A549 (cell line): Measurements from ENCODE around the gene TRPV6. TPM values are rescaled to one million over a fixed set of nuclear protein-coding genes. Genes with fewer than 3 reads are reported as not detected.

Source experiments
- ATAC-seq, 2 experiments: fragments of 200-7000 bp in 1 of 2; fragments of >200 bp in 1 of 2; cut with Nextera tagmentation in 1 of 2; cut with Tn5 transposase in 1 of 2; 3 replicates each; pipeline versions ENCODE4 v1.8.0 to v1.9.1; 2018 to 2020; ENCODE audit warnings: mild to moderate bottlenecking in 1 of 2, moderate library complexity in 1 of 2
- CTCF ChIA-PET: fragments of 300-600 bp; sonication (Branson Sonifier 250); formaldehyde crosslinking; extraction: SDS; loops from one replicate; lab custom pipeline; 2021; ENCODE audit warnings: antibody characterized with exemption, inconsistent platforms; lab: Yijun Ruan, JAX
- POLR2A ChIA-PET: fragments of 350-600 bp; formaldehyde crosslinking; extraction: SDS; loops from one replicate; lab custom pipeline; 2021; ENCODE audit warnings: antibody characterized with exemption, inconsistent platforms; lab: Yijun Ruan, JAX
- DNase-seq, 2 experiments: peaks; one replicate each; pipeline versions ENCODE4 v3.0.0 to v3.0.0-alpha.2; 2011 to 2016; ENCODE audit warnings: low read depth in 1 of 2, low spot score in 1 of 2
- FAIRE-seq: peaks from 2 replicates; lab custom pipeline; 2011; peaks lifted over from hg19 to GRCh38; lab: Jason Lieb, UNC
- H3K27ac ChIP-seq, 2 experiments: fragments of >200 bp; sonication (Bioruptor Twin); formaldehyde crosslinking; 3 replicates each; pipeline ENCODE4 v1.5.1; 2016 to 2017
- H3K4me1 ChIP-seq: fragments of >200 bp; sonication (Bioruptor Twin); formaldehyde crosslinking; 3 replicates; pipeline ENCODE4 v1.6.1; 2016
- H3K4me2 ChIP-seq: fragments of >200 bp; sonication (Bioruptor Twin); formaldehyde crosslinking; 3 replicates; pipeline ENCODE4 v1.6.1; 2016
- H3K4me3 ChIP-seq: fragments of >200 bp; sonication (Bioruptor Twin); formaldehyde crosslinking; 3 replicates; pipeline ENCODE4 v1.5.1; 2016
- H3K9me3 ChIP-seq: fragments of >200 bp; sonication (Bioruptor Twin); formaldehyde crosslinking; 3 replicates; pipeline ENCODE4 v1.6.1; 2016
- BHLHE40 ChIP-seq: IDR thresholded peaks from 2 replicates; pipeline ENCODE4 v1.6.1; 2012; ENCODE audit warnings: low read depth, low read length, inconsistent platforms
- CBX2 ChIP-seq: fragments of 200-600 bp; sonication (generic); IDR thresholded peaks from 2 replicates; pipeline ENCODE4 v1.6.1; 2016; ENCODE audit warnings: low read depth, mild to moderate bottlenecking, borderline replicate concordance
- CBX8 ChIP-seq: fragments of 200-600 bp; sonication (generic); IDR thresholded peaks from 2 replicates; pipeline ENCODE4 v1.6.1; 2016
- CHD2 ChIP-seq: fragments of 150-350 bp; IDR thresholded peaks from 2 replicates; pipeline ENCODE4 v1.6.1; 2014; ENCODE audit warnings: low read length; ENCODE audit not compliant: partially characterized antibody
- EHF ChIP-seq: fragments of 250-450 bp; sonication (Bioruptor Pico); IDR thresholded peaks from 2 replicates; pipeline ENCODE4 v1.5.0; 2020; ENCODE audit warnings: mild to moderate bottlenecking
- EHMT2 ChIP-seq: fragments of 200-600 bp; sonication (generic); IDR thresholded peaks from 2 replicates; pipeline ENCODE4 v1.6.1; 2016; ENCODE audit warnings: antibody characterized with exemption, low read depth, mild to moderate bottlenecking, moderate library complexity
- ESRRA ChIP-seq: fragments of 150-350 bp; IDR thresholded peaks from 2 replicates; pipeline ENCODE4 v1.6.1; 2014; ENCODE audit warnings: mild to moderate bottlenecking, low read length, borderline replicate concordance
- FOXS1 ChIP-seq: fragments of 250-450 bp; sonication (Bioruptor Pico); IDR thresholded peaks from 2 replicates; pipeline ENCODE4 v1.5.0; 2020; ENCODE audit warnings: mild to moderate bottlenecking, moderate library complexity
- HDAC2 ChIP-seq: fragments of 200-600 bp; sonication (generic); IDR thresholded peaks from 2 replicates; pipeline ENCODE4 v1.6.1; 2016
- HEYL ChIP-seq: fragments of 250-450 bp; sonication (Bioruptor Pico); IDR thresholded peaks from 2 replicates; pipeline ENCODE4 v1.8.0; 2021; ENCODE audit warnings: mild to moderate bottlenecking, moderate library complexity
- HOXA7 ChIP-seq: fragments of 250-450 bp; sonication (Bioruptor Pico); IDR thresholded peaks from 2 replicates; pipeline ENCODE4 v1.5.0; 2020; ENCODE audit warnings: mild to moderate bottlenecking, moderate library complexity
- HOXB5 ChIP-seq: fragments of 250-450 bp; sonication (Bioruptor Pico); IDR thresholded peaks from 2 replicates; pipeline ENCODE4 v1.5.0; 2020; ENCODE audit warnings: mild to moderate bottlenecking, moderate library complexity
- KDM5A ChIP-seq: fragments of 200-600 bp; sonication (generic); IDR thresholded peaks from 2 replicates; pipeline ENCODE4 v1.6.1; 2016; ENCODE audit warnings: antibody characterized with exemption, mild to moderate bottlenecking
- MAFK ChIP-seq: fragments of 450-650 bp; IDR thresholded peaks from 2 replicates; pipeline ENCODE4 v1.6.1; 2014; ENCODE audit not compliant: partially characterized antibody
- MAZ ChIP-seq: fragments of 150-350 bp; IDR thresholded peaks from 2 replicates; pipeline ENCODE4 v1.6.1; 2014; ENCODE audit warnings: antibody characterized with exemption, low read depth, low read length, borderline replicate concordance
- NFE2L2 ChIP-seq: fragments of 150-350 bp; conservative IDR thresholded peaks from 2 replicates; pipeline ENCODE4 v1.6.1; 2014; ENCODE audit warnings: low read length
- PHF8 ChIP-seq: fragments of 200-600 bp; sonication (generic); IDR thresholded peaks from 2 replicates; pipeline ENCODE4 v1.6.1; 2016; ENCODE audit warnings: low read depth, mild to moderate bottlenecking, antibody characterized with exemption, moderate library complexity, borderline replicate concordance
- POLR2A ChIP-seq: IDR thresholded peaks from 2 replicates; pipeline ENCODE4 v1.6.1; 2012; ENCODE audit warnings: mild to moderate bottlenecking, low read length
- POLR2AphosphoS2 ChIP-seq: conservative IDR thresholded peaks from 2 replicates; pipeline ENCODE4 v1.6.1; 2012; ENCODE audit warnings: low read length, improper control_type of control experiment, inconsistent platforms
- RFX5 ChIP-seq: fragments of 450-650 bp; IDR thresholded peaks from 2 replicates; pipeline ENCODE4 v1.7.1; 2014; ENCODE audit warnings: antibody characterized with exemption, mild to moderate bottlenecking, moderate library complexity
- SREBF2 ChIP-seq: fragments of 450-650 bp; IDR thresholded peaks from 2 replicates; pipeline ENCODE4 v1.6.1; 2014; ENCODE audit warnings: mild to moderate bottlenecking, moderate library complexity
- TFCP2L1 ChIP-seq: fragments of 250-450 bp; sonication (Bioruptor Pico); IDR thresholded peaks from 2 replicates; pipeline ENCODE4 v1.5.0; 2021; ENCODE audit warnings: mild to moderate bottlenecking
- TP53 ChIP-seq: fragments of 250-450 bp; sonication (Bioruptor Pico); IDR thresholded peaks from 2 replicates; pipeline ENCODE4 v1.5.0; 2021; ENCODE audit warnings: mild to moderate bottlenecking, moderate library complexity
- ZSCAN20 ChIP-seq: fragments of 250-450 bp; sonication (Bioruptor Pico); IDR thresholded peaks from 2 replicates; pipeline ENCODE4 v1.8.0; 2022; ENCODE audit warnings: mild to moderate bottlenecking, moderate library complexity
- WGBS: methylation state at CpG from one replicate; pipeline ENCODE4 v1.1.6; 2017; ENCODE audit errors: missing lambda C conversion rate; 5-methylcytosine and 5-hydroxymethylcytosine counted together
- polyA plus RNA-seq, 4 experiments: library from polyadenylated mRNA; depleted of rRNA in 3 of 4; stranded (reverse); fragments of >200 nt; fragmentation: RNase III in 1 of 4; extraction: RNeasy Plus Mini Kit Qiagen cat#74134 plus additional on column Dnase treatment in 1 of 4; gene quantifications; 2 replicates in 3 of 4; 3 replicates in 1 of 4; pipeline ENCODE4 v1.2.3, GENCODE V29; 2011 to 2017
- TF ChIP-seq, protein P1 (sequence below): fragments of >200 bp; sonication (Bioruptor Twin); formaldehyde crosslinking; IDR thresholded peaks from 2 replicates; pipeline ENCODE4 v1.6.1; 2016
- TF ChIP-seq, protein P2 (sequence below): IDR thresholded peaks from 2 replicates; pipeline ENCODE4 v1.6.1; 2012; ENCODE audit warnings: low read depth, borderline replicate concordance
- TF ChIP-seq, protein P3 (sequence below): fragments of 200-600 bp; sonication (generic); IDR thresholded peaks from 2 replicates; pipeline ENCODE4 v1.6.1; 2016; ENCODE audit warnings: antibody characterized with exemption, mild to moderate bottlenecking, moderate library complexity

Gene TRPV6
- polyA plus RNA-seq, 2 of the 4 experiments (the other 2 are of a cell fraction), result not detected

DNA sequence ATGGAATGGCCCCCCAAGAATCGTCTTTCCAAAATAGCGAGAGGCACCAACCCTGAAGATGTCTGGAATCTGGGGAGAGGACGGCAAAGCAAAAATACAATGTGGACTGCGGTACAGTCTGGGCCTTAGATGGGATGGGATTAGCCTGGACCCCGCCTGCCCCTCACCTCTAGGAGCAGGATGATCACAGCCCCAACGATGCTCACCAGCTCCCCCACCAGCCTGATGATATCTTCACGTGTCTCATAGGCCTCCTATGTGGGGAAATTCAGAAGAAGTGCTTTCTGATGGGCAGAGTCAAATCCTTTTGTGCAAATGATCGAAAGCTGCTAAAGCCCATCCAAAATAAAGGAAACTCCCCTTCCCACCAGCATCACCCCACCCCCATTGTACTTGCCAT, 29.8 kb upstream of the TRPV6 start:
- no peak overlapping the region for H3K27ac ChIP-seq
- ChIA-PET POLR2A (no interaction called here), CTCF (interaction anchor here (1.2 kb wide), 1 partner anchor 44 kb away, joined by 3 read pairs; no protein-coding TSS in a partner anchor)
- no peak for FAIRE-seq
- H3K9me3 ChIP-seq, result no peaks in the 10 kb centered on the region
- 30% methylated on average over 8 of the region's 8 CpGs for WGBS
- H3K4me1 ChIP-seq, result no peaks in the 10 kb centered on the region
- ATAC-seq, result no peak
- no peak overlapping the region for H3K4me3 ChIP-seq
- no peak overlapping the region for H3K4me2 ChIP-seq
- TF ChIP-seq SREBF2 (no peak), HOXA7 (CRISPR knock-in tag) (no peak)
- TF ChIP-seq, all 56 proteins: peak for 0
- no peak for DNase-seq

DNA sequence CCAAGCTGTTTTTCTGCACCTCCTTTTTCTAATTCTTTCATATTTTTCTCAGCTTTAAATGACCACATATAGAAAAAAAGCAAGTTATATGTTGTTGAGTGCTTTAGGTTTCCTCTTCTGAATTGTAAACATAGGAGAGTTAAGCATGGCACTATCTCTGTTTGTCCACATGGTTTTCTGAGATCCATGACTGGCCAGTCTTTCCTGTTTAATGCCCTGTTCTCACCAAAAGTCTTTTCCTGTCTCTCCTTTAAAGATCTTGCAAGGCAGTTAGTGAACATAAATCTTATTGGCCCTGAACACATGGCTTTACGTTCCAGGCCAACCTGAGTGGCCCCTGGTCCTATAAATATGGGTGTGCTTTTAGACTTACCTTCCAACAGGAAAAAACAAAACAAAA, 28.6 kb upstream of the TRPV6 start:
- DNase-seq (no peak), ATAC-seq (no peak), FAIRE-seq (no peak)
- no peaks in the 10 kb centered on the region for H3K9me3 ChIP-seq
- H3K27ac ChIP-seq, result no peak overlapping the region
- CTCF ChIA-PET, result no interaction called here
- TF ChIP-seq ESRRA (no peak), MAZ (no peak), FOXS1 (CRISPR knock-in tag) (no peak), NFE2L2 (no peak), PHF8 (no peak), HEYL (no peak), TP53 (CRISPR knock-in tag) (no peak), KDM5A (no peak), MAFK (no peak), HDAC2 (no peak), HOXB5 (CRISPR knock-in tag) (no peak), EHMT2 (no peak), CBX8 (no peak), ZSCAN20 (CRISPR knock-in tag) (no peak), BHLHE40 (no peak)
- TF ChIP-seq, protein P1, sequence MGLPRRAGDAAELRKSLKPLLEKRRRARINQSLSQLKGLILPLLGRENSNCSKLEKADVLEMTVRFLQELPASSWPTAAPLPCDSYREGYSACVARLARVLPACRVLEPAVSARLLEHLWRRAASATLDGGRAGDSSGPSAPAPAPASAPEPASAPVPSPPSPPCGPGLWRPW, result no peak
- H3K4me2 ChIP-seq, result no peak overlapping the region
- no peaks in the 10 kb centered on the region for H3K4me1 ChIP-seq
- H3K4me3 ChIP-seq, result no peak overlapping the region
- POLR2A ChIA-PET, result no interaction called here
- WGBS, result 0% methylated on average over 1 of the region's 1 CpG

DNA sequence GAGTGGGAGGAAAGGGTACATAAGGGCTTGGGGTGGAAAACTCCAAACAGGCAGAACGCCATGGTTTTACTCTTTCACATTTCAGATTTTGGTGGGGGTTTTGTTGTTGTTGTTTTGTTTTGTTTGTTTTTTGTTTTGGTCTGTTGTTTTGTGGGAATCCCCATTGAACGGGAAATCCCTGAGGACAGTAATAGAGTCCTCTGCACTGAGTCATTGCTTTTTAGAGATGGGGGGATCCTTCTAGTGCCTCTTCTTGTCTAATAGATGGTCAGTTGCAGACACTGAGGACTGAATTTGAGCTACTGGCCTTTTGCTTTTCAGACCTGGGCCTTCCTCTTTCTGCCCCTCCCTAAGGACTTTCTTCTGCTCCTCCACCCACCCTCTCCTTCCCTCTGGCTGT, 28.0 kb upstream of the TRPV6 start:
- no peaks in the 10 kb centered on the region for H3K9me3 ChIP-seq
- DNase-seq (no peak), ATAC-seq (no peak), FAIRE-seq (no peak)
- ChIA-PET POLR2A (no interaction called here), CTCF (no interaction called here)
- no peak for TF ChIP-seq EHF
- no peak for TF ChIP-seq HOXA7 (CRISPR knock-in tag)
- TF ChIP-seq, protein P1, result no peak
- no peak for TF ChIP-seq ESRRA
- TF ChIP-seq MAFK, result no peak
- no peak for TF ChIP-seq MAZ
- TF ChIP-seq RFX5, result no peak
- TF ChIP-seq POLR2A, result no peak
- TF ChIP-seq CHD2, result no peak
- TF ChIP-seq, protein P2, sequence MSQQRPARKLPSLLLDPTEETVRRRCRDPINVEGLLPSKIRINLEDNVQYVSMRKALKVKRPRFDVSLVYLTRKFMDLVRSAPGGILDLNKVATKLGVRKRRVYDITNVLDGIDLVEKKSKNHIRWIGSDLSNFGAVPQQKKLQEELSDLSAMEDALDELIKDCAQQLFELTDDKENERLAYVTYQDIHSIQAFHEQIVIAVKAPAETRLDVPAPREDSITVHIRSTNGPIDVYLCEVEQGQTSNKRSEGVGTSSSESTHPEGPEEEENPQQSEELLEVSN, result no peak
- TF ChIP-seq, protein P3, sequence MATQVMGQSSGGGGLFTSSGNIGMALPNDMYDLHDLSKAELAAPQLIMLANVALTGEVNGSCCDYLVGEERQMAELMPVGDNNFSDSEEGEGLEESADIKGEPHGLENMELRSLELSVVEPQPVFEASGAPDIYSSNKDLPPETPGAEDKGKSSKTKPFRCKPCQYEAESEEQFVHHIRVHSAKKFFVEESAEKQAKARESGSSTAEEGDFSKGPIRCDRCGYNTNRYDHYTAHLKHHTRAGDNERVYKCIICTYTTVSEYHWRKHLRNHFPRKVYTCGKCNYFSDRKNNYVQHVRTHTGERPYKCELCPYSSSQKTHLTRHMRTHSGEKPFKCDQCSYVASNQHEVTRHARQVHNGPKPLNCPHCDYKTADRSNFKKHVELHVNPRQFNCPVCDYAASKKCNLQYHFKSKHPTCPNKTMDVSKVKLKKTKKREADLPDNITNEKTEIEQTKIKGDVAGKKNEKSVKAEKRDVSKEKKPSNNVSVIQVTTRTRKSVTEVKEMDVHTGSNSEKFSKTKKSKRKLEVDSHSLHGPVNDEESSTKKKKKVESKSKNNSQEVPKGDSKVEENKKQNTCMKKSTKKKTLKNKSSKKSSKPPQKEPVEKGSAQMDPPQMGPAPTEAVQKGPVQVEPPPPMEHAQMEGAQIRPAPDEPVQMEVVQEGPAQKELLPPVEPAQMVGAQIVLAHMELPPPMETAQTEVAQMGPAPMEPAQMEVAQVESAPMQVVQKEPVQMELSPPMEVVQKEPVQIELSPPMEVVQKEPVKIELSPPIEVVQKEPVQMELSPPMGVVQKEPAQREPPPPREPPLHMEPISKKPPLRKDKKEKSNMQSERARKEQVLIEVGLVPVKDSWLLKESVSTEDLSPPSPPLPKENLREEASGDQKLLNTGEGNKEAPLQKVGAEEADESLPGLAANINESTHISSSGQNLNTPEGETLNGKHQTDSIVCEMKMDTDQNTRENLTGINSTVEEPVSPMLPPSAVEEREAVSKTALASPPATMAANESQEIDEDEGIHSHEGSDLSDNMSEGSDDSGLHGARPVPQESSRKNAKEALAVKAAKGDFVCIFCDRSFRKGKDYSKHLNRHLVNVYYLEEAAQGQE, result no peak
- no peak for TF ChIP-seq POLR2AphosphoS2
- no peak for TF ChIP-seq CBX2
- TF ChIP-seq TFCP2L1 (CRISPR knock-in tag), result no peak
- H3K4me1 ChIP-seq, result no peaks in the 10 kb centered on the region
- no peak overlapping the region for H3K27ac ChIP-seq
- H3K4me3 ChIP-seq, result no peak overlapping the region
- no peak overlapping the region for H3K4me2 ChIP-seq
- WGBS, result 0% methylated on average over 2 of the region's 2 CpGs
